Esophagus (tissue), 2 donors: ENCODE measurements around the gene ANKRD7. TPM values are rescaled to one million over a fixed set of nuclear protein-coding genes. Genes with fewer than 3 reads are reported as not detected.

Source experiments
- H3K27ac ChIP-seq, 2 donors: one replicate each; pipeline ENCODE4 v1.5.1; 2013; ENCODE audit warnings: low read depth in 2 of 2, mild to moderate bottlenecking in 2 of 2, inconsistent platforms in 1 of 2, low read length in 1 of 2, moderate library complexity in 1 of 2
- H3K27me3 ChIP-seq, 2 donors: one replicate each; pipeline ENCODE4 v1.6.1; 2013; ENCODE audit warnings: low read length in 2 of 2, control low read depth in 1 of 2, mild to moderate bottlenecking in 1 of 2; ENCODE audit not compliant: insufficient read depth in 2 of 2, control insufficient read depth in 1 of 2
- H3K36me3 ChIP-seq, 2 donors: one replicate each; pipeline ENCODE4 v1.6.1; 2013; ENCODE audit warnings: low read length in 1 of 2; ENCODE audit not compliant: control insufficient read depth in 2 of 2, insufficient read depth in 2 of 2
- H3K4me1 ChIP-seq, 2 donors: one replicate each; pipeline ENCODE4 v1.6.1; 2013; ENCODE audit warnings: low read length in 1 of 2; ENCODE audit not compliant: control insufficient read depth in 2 of 2, insufficient read depth in 2 of 2
- H3K4me3 ChIP-seq, 2 donors: one replicate each; pipeline ENCODE4 v1.5.1; 2013; ENCODE audit warnings: low read length in 2 of 2, mild to moderate bottlenecking in 2 of 2, low read depth in 1 of 2, moderate library complexity in 1 of 2
- H3K9me3 ChIP-seq, 2 donors: one replicate each; pipeline ENCODE4 v1.6.1; 2013; ENCODE audit warnings: mild to moderate bottlenecking in 2 of 2, low read depth in 1 of 2, low read length in 1 of 2, moderate library complexity in 1 of 2; ENCODE audit not compliant: control insufficient read depth in 2 of 2, insufficient read depth in 1 of 2
- WGBS, 2 donors: extraction: QIAGEN DNeasy Blood & Tissue Kit; methylation state at CpG; one replicate each; pipeline ENCODE4 v1.1.7; 2013; 5-methylcytosine and 5-hydroxymethylcytosine counted together
- polyA plus RNA-seq, 2 donors: library from polyadenylated mRNA; stranded (reverse); fragments of 200-250 nt; gene quantifications; one replicate each; pipeline ENCODE4 v1.2.3, GENCODE V29; 2013
- donor health status: healthy with polysubstance abuse.
- donor health status: Bipolar disorder and iron deficiency.

The ANKRD7 gene
- polyA plus RNA-seq, 2 donors = 0.07 to 0.37 TPM

DNA sequence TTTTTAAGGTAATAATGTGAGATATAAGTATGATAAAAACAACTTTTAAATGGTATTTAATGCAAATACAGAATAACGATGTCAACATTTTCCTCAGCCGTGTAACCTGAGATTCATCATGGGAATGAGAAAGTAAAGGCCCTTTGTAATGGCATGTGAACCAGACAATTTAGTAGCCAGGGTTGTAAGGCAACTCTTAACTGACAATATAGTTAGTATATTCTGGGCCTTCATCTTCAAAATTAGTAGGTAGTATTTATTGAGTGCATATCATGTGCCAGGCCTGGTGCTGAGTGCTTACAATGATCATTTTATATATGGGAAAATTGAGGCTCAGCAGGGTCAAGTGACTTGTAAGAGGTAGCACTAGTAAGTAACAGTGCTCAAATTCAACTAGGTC, 29.9 kb upstream of the ANKRD7 start:
- Histone ChIP-seq H3K27ac (no peak overlapping the region), H3K4me1 (no peaks in the 10 kb centered on the region), H3K36me3 (no peaks in the 10 kb centered on the region), H3K27me3 (no peaks in the 10 kb centered on the region), H3K9me3 (no peaks in the 10 kb centered on the region), H3K4me3 (no peak overlapping the region)
- 80 to 82% methylated on average over 2 of the region's 2 CpGs for WGBS, 2 donors

DNA sequence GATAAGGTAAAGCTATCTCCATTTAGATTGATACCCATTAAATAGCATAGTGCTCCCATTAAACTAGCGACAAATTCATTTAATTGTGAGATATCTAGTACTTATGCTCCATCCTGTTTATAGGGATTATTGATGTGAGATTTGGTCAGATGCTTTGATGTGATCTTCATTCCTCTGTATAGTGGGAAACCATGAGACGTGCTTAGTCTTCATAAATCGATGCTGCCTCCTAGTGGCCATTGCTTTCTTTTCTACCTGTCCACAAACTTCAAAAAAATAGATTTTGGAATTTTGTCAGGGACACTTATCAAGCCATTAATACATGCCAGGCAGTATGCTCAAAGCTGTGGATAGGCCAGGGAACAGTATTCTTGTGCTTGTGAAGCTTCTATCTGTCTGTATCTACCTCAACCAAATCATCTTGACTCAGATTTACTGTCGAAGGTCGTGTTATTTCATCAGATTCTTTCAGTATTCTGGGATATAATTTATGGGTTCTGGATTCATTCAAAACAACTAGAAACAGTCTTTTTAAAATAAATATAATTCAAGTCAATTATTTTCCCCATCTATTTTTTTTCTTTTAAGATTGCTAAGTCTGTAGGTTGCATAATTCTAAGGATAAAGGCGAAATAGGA, 28.5 kb upstream of the ANKRD7 start:
- Histone ChIP-seq H3K27ac (no peak overlapping the region), H3K4me1 (no peaks in the 10 kb centered on the region), H3K4me3 (no peak overlapping the region), H3K36me3 (no peaks in the 10 kb centered on the region), H3K9me3 (no peaks in the 10 kb centered on the region), H3K27me3 (no peaks in the 10 kb centered on the region)
- 49 to 52% methylated on average over 6 of the region's 6 CpGs for WGBS, 2 donors

- 50 to 53% methylated on average over 2 of the region's 2 CpGs for WGBS, 2 donors
- Histone ChIP-seq H3K4me1 (no peaks in the 10 kb centered on the region), H3K27ac (no peak overlapping the region), H3K9me3 (no peaks in the 10 kb centered on the region), H3K4me3 (no peak overlapping the region), H3K27me3 (no peaks in the 10 kb centered on the region), H3K36me3 (no peaks in the 10 kb centered on the region)
Measured at GRCh38 chr7:118202061-118202460, 22.4 kb upstream of the ANKRD7 start.

DNA sequence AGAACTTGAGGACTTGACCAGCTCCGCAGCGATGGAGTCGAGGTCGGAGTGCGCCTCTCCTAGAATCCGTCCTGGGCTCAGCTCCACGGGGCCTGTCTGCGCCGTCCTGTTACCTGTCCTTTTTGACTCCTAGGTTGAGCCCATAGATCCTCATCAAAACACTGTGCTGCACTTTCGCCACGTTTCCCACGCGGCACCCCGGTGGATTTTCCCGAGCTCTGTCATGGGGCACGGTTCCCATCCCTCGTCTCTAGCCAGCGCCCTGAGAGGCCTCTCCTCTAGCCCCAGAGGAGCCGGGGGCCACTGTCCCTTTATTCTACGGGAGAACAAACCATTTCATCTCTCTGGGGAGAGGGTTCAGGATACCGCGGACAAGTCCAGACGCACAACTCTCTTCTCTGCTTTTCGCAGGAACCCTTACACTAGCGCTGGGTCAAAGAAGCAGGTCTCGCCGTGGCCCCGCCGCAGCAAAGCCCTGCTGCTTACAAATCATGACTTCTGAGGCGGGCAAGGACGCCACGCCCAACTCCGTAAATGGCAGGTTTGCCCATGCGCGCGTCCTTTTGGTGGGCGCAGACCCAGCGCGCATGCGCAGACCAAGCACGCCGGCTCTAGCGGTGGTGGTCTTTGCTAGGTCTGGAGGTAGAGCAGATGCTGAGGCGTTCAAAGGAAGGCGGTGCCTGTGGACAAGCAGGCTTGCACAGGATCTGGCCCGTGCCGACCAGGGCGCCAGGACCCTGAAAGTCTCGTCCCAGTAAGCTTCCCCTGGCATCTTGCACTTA, 10.3 kb upstream of the ANKRD7 start:
- WGBS, 2 donors = 9 to 10% methylated on average over 49 of the region's 49 CpGs
- H3K27ac ChIP-seq = peak overlapping the region in 1 of 2 donors; percentile 12
- no peaks in the 10 kb centered on the region for H3K27me3 ChIP-seq
- H3K36me3 ChIP-seq = no peaks in the 10 kb centered on the region
- H3K4me3 ChIP-seq = peak overlapping the region; percentile 66
- H3K4me1 ChIP-seq = peaks cover 0 to 9% of the 10 kb centered on the region in 2 donors
- no peaks in the 10 kb centered on the region for H3K9me3 ChIP-seq

GRCh38 chr7:118214833-118215182, 9.7 kb upstream of the ANKRD7 start:
- Histone ChIP-seq H3K4me3 (peak overlapping the region; percentile 66), H3K4me1 (peaks cover 0 to 9% of the 10 kb centered on the region in 2 donors), H3K27me3 (no peaks in the 10 kb centered on the region), H3K27ac (no peak overlapping the region), H3K36me3 (no peaks in the 10 kb centered on the region), H3K9me3 (no peaks in the 10 kb centered on the region)
- 25 to 31% methylated on average over 3 of the region's 3 CpGs for WGBS, 2 donors

GRCh38 chr7:118217210-118217619, 7.3 kb upstream of the ANKRD7 start:
- H3K9me3 ChIP-seq = no peaks in the 10 kb centered on the region
- H3K27me3 ChIP-seq = no peaks in the 10 kb centered on the region
- H3K27ac ChIP-seq = no peak overlapping the region
- H3K4me1 ChIP-seq = peaks cover 0 to 9% of the 10 kb centered on the region in 2 donors
- H3K36me3 ChIP-seq = no peaks in the 10 kb centered on the region
- H3K4me3 ChIP-seq = no peak overlapping the region
- WGBS, 2 donors = 45 to 53% methylated on average over 1 of the region's 1 CpG

DNA sequence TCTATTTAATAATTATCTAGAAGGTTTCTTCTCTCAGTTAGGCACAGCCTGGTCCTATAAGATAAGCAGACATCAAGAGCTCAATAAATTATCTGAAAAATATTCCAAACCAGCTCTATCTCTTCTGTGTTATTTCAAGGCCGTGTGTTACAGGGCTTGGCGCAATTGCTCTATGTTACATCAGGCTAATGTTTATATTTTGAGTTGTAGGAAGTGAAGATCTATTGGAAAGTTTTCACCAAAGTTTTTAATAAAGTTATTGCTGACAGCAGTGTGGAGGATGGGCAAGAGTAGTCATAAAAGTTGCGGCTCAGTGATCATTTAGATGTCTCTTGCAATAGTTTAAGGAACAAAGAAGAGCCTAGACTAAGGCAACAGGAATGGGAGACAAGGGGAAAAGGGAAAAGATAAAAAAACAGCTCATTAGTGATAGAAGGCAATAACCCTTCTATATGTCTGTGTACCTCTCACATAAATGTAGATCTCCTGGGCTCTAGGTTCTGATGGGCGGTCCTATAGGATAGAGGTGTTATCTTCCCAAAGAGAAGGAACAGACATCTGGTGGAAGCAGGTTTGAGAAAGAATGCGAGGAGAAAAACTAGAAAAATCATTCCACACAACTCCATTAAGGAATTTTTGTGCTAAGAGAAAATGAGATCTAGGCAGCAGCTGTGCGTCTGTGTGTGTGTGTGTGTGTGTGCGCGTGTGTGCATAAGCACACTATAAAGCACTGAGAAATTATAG, 5.9 kb upstream of the ANKRD7 start:
- H3K27me3 ChIP-seq = no peaks in the 10 kb centered on the region
- H3K27ac ChIP-seq = no peak overlapping the region
- H3K4me1 ChIP-seq = peaks cover 0 to 9% of the 10 kb centered on the region in 2 donors
- H3K4me3 ChIP-seq = no peak overlapping the region
- 73 to 86% methylated on average over 8 of the region's 8 CpGs for WGBS, 2 donors
- H3K9me3 ChIP-seq = no peaks in the 10 kb centered on the region
- H3K36me3 ChIP-seq = no peaks in the 10 kb centered on the region

- Histone ChIP-seq H3K9me3 (no peaks in the 10 kb centered on the region), H3K4me1 (peaks cover 0 to 5% of the 10 kb centered on the region in 2 donors), H3K4me3 (no peak overlapping the region), H3K27ac (no peak overlapping the region), H3K36me3 (no peaks in the 10 kb centered on the region), H3K27me3 (no peaks in the 10 kb centered on the region)
- 95 to 98% methylated on average over 3 of the region's 3 CpGs for WGBS, 2 donors
Measured at GRCh38 chr7:118219157-118219512, 5.4 kb upstream of the ANKRD7 start.

DNA sequence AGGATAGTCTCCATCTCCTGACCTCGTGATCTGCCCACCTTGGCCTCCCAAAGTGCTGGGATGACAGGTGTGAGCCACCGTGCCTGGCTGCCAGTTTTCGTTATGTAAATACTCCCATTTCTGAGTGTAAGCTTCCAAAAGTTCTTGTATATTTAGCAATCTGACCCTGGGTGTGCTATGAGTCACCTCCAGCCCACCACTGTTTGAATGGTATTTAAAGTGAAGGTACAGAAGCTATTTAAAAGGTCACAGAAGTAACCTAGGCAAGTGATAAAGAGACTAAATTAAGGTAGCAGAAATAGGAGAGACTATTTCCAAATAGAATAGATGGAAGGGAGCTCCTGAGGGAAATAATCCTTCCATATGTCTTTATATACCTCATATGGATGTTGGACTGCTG, 3.9 kb upstream of the ANKRD7 start:
- Histone ChIP-seq H3K27me3 (no peaks in the 10 kb centered on the region), H3K4me1 (no peaks in the 10 kb centered on the region), H3K9me3 (no peaks in the 10 kb centered on the region), H3K27ac (no peak overlapping the region), H3K4me3 (no peak overlapping the region), H3K36me3 (no peaks in the 10 kb centered on the region)
- WGBS, 2 donors = 38 to 59% methylated on average over 3 of the region's 3 CpGs
